Right renal cortex interstitium (tissue), 3 donors: ENCODE data around the gene NOS3. TPM values are rescaled to one million over a fixed set of nuclear protein-coding genes. Genes with fewer than 3 reads are reported as not detected.
A peak's percentile ranks its signal among the peaks of the same experiment; 100 is the strongest.
"Not testable (repeated sequence)": the region's sequence is repeated elsewhere in the genome, so short reads cannot be mapped to it uniquely, and the experiment has no call there.

Experiments
- DNase-seq, 3 donors: peaks; one replicate each; pipeline ENCODE4 v3.0.0-alpha.2; 2013; ENCODE audit warnings: low read depth in 3 of 3, low spot score in 2 of 3
- polyA plus RNA-seq, 3 donors: library from polyadenylated mRNA; unstranded; fragments of 120-200 nt; gene quantifications; one replicate each; pipeline ENCODE4 v1.2.1, GENCODE V29; 2013; ENCODE audit not compliant: insufficient read length in 3 of 3

Gene NOS3
- polyA plus RNA-seq, 3 donors = 6.8 to 7.6 (median 7.0) TPM

DNA sequence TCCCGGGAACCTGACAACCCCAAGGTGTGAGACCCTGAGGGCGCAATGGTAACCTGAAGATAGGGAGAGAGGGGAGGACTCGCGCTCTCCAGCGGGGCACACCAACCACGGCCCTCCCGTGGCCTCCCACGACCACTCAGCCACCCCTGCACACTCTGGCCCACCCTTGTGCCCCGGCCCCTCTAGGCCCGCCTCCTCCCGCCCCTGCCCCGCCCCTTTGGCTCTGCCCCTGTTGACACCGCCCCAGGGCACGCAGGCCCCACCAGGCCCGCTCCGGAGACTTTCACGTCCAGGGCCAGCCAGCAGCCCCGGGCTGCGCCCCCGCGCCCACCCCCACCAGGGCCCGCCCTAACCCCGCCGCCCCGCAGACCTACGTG, 22.5 kb downstream of the NOS3 start:
- no peak for DNase-seq

DNA sequence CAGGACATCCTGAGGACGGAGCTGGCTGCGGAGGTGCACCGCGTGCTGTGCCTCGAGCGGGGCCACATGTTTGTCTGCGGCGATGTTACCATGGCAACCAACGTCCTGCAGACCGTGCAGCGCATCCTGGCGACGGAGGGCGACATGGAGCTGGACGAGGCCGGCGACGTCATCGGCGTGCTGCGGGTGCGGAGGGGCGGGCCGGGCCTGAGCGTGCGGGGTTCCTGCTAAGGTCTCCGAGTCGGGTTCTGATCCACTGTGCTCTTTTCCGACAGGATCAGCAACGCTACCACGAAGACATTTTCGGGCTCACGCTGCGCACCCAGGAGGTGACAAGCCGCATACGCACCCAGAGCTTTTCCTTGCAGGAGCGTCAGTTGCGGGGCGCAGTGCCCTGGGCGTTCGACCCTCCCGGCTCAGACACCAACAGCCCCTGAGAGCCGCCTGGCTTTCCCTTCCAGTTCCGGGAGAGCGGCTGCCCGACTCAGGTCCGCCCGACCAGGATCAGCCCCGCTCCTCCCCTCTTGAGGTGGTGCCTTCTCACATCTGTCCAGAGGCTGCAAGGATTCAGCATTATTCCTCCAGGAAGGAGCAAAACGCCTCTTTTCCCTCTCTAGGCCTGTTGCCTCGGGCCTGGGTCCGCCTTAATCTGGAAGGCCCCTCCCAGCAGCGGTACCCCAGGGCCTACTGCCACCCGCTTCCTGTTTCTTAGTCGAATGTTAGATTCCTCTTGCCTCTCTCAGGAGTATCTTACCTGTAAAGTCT, 23.1 kb downstream of the NOS3 start:
- peak in 2 of 3 donors; percentile 69 to 72 for DNase-seq

- DNase-seq = no peak
Measured at GRCh38 chr7:151014950-151015349, 24.1 kb downstream of the NOS3 start.

- no peak for DNase-seq
Measured at GRCh38 chr7:151015967-151016366, 25.1 kb downstream of the NOS3 start.

- no peak for DNase-seq
Measured at GRCh38 chr7:151016505-151016904, 25.7 kb downstream of the NOS3 start.

DNA sequence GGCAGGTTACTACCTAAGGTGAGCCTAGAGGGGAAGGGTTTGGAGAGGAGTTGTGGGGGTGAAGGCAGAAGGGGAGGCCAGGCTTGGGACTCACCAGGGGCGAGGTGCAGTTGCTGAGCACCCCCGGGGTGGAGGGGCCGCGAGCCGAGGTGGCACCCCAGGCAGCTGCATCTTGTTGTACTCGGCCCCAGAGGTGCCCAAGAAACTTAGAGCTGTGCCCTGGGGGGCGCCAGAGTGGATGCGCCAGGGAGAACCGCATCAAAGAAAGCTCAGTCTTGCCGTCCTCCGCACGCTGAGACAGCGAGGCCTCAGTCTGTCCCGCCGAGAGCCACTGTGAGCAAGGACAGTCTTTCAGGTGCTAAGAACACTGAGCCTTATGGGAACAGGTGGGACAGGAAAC, 26.1 kb downstream of the NOS3 start:
- no peak for DNase-seq

DNA sequence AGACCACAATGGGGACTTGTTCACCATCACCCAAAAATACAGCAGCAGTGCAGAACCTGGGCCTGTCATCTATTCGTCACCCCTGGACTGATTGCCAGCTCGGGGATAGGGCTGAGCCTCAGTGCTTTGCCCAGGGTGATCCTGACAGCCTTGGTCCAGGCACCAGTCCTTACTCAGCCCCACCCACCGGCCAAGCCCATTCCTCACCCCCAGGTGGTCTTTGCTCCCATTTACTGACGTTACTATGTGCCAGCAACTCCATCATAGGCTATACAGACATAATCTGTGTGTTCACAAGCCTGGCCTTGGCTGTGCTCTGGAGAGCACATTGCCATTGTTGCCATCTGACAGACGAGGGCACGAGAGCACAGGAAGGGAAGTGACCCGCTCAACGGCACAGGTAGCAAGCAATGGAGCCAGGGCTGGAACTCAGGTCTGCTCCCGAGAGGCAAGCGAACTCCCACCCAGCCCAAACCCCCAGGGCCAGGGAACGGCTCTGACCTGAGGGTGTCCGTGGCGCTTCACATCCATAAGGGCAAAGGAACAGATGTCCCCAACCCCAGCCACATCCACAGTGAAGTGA, 26.6 kb downstream of the NOS3 start:
- DNase-seq = no peak

DNA sequence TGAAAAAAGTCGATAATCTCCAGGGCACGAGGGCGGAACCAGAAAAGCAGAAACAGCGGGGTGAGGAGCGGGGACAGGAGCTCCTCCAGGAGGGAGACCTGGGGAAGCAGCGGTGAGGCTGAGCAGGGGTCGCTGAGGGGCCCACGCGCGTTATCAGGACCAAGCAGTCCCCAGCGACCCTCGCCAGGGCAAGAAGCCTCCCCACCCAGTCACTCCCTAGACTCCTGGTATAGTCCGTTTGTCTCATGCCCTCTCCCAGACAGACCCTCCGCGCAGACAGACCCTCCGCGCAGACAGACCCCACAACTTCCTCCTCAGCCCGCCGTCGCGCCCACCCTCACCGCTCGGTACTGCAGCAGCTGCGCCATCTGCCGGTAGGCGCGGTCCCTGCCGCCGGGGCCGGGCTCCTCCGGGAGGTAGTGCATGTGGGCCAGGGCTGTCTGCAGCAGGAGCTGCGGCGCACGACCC, 27.2 kb downstream of the NOS3 start:
- DNase-seq = no peak

- no peak for DNase-seq
Measured at GRCh38 chr7:151018421-151019129, 27.8 kb downstream of the NOS3 start.

- no peak for DNase-seq
Measured at GRCh38 chr7:151019130-151019447, 28.3 kb downstream of the NOS3 start.

DNA sequence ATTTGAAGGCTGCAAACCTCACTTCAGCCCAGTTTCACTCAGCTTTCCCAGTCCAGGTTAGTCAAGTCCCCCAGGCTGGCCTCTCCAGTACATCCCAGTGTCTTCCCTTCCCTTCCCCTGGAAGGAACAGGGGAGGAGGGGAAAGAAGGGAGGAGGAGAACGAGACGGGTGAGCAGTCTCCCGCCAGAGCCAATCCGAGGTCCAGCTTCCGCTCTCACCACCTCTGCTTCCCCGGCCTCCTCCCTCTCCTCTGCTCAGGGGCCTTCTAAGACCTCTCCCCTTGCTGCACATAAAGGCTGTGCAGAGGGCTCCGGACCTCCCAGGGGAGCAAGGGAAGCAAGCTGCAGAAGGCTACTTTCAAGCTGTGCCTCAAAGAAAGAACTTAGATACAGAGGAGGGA, 29.4 kb downstream of the NOS3 start:
- no peak for DNase-seq

- DNase-seq = no peak
Measured at GRCh38 chr7:151023232-151023631, 32.4 kb downstream of the NOS3 start.

DNA sequence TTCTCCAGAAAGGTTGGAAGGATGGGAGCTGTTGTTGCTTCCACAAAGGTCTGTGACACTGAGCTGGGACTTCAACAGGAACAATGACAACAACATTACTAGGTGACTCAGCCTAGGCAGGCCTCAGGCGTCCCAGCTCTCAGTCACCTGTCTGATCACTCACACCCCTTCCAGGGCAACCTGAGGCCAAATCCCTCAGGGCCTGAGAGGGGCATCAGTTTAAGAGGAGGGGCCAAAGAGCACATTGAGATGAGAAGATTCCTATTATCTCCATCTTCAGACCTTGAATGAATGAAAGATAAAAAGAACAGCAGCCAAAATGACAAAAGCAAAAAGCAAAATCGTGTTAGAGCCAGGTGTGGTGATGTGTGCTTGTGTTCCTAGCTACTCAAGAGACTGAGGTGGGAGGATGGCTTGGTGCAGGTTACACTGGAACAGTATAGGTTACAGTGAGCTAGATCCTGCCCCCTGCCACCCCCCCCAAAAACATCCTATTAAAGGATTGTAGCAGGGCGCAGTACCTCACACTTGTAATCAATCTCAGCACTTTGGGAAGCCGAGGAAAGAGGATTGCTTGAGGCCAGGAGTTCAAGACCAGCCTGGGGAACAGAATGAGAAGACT, 33.7 kb downstream of the NOS3 start, which contains the start of gene ATG9B:
TSS of gene ATG9B (minus strand) at position 60 of the 622 bp plus-strand sequence. CDS start 71 bp downstream, outside the sequence.
- no peak for DNase-seq

- DNase-seq = no peak
Measured at GRCh38 chr7:151025924-151026671, 35.3 kb downstream of the NOS3 start.

DNA sequence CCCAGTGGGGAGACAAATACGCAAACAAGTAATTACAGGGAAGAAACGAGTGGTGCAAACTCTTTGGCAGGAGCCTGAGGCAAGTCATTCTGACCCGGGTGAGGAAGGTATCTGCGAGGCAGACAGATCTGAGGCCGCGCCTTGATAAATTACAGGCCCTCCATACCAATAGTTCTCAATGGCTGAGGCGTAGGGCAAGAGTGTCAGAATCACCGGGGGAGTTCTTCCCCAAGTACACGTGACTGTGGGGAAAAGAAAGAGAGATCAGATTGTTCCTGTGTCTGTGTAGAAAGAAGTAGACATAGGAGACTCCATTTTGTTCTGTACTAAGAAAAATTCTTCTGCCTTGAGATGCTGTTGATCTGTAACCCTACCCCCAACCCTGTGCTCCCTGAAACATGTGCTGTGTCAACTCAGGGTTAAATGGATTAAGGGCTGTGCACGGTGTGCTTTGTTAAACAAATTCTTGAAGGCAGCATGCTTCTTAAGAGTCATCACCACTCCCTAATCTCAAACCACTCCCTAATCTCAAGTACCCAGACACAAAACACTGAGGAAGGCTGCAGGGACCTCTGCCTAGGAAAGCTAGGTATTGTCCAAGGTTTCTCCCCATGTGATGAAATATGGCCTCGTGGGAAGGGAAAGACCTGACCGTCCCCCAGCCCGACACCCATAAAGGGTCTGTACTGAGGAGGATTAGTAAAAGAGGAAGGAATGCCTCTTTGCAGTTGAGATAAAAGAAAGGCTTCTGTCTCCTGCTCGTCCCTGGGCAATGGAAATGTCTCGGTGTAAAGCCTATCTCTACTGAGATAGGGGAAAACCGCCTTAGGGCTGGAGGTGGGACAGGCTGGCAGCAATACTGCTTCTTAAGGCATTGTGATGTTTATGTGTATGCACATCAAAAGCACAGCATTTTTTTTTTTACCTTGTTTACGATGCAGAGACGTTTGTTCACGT, 36.2 kb downstream of the NOS3 start:
- DNase-seq = not testable (repeated sequence)

GRCh38 chr7:151027728-151028130, 36.9 kb downstream of the NOS3 start:
- DNase-seq = not testable (repeated sequence)

DNA sequence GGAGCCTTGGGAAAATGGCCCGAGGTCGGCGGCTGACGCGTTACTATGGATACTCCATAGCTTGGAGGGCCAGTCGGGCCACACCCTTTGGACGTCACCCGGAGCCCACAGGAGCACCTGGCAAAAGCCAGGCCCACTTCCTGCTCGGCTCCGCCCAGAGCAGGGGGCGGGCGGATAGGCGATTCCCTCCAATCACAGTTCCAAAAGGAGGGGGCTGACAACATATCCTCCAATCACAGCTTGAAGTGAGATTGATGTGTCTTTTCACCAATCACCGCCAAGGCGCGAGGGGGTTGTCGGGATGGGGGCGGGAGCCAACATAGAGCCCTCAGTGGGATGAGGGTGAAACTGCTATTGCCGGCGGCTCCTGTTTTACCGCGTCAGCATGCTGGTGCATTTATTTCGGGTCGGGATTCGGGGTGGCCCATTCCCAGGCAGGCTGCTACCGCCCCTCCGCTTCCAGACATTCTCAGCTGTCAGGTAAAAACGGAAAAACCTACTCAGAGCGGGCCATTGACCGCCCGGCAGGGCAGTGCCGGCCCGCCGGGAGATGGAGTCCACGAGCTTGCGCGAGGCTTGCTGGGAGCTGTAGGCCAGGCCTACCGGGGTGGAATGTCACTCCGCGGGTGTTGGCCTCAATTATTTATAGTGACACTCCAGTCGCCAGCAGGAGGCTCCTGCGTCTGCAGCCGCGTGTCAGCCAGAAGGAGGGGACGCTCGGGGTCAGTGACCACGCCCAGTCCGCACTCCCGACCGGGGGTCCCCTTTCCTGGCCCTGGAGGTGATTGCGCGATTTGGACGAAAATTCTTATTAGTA, 37.5 kb downstream of the NOS3 start, which contains the start of gene ABCB8:
TSS of gene ABCB8 (plus strand) at position 320 of the 817 bp plus-strand sequence. CDS start at position 386, 66 bp downstream.
- DNase-seq = peak; percentile 98 to 99 (median 99)

DNA sequence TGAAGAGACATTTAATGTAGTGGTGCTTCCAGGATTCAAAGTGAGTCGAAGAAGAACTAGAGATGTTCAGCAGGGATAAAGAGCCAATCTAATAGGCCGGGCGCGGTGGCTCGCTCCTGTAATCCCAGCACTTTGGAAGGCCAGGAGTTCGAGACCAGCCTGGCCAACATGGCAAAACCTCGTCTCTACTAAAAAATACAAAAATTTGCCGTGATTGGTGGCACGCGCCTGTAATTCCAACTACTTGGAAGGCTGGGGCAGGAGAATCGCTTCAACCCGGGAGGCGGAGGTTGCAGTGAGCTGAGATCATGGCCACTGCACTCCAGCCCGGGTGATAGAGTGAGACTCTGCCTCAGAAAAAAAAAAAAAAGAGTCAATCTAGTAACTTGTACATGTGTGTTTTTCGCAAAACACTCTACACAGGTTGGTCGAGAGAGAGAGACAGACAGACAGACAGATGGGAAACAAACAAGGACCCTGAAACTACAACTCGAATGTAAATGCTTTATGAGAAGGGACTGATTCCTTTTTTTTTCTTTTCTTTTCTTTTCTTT, 38.2 kb downstream of the NOS3 start:
- no peak for DNase-seq
